MV-4-11 (cell line): ENCODE results near the gene CLECL1.
"Not testable (repeated sequence)": the region's sequence is repeated elsewhere in the genome, so short reads cannot be mapped to it uniquely, and the experiment has no call there.

Experiments used
- DNase-seq: peaks from one replicate; lab custom pipeline; 2025; lab: John Stamatoyannopoulos, UW

The CLECL1 gene

GRCh38 chr12:9695661-9696060 lies 37.2 kb downstream of the CLECL1 start:
- peak; percentile 15 for DNase-seq

- not testable (repeated sequence) for DNase-seq
Observed at GRCh38 chr12:9695150-9695549, 37.7 kb downstream of the CLECL1 start.

DNA sequence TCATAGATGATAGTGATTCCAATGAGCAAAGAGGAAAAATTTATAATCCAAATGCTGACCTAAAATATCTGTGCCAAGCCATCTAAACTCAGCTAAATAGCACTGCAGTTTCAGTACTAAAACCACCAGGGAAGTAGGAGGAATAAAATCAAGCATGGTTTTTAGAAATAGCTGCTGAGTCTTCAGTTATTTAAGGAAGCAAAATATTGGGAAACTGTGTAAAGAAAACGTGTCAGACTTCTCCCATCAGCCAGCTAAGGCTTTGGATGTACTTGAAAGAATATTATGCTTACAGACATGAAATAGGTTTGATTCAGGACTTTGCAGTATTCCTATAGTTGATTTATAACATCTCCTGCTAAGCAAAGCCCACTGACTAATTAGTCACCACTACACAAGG lies 38.7 kb downstream of the CLECL1 start:
- peak; percentile 56 for DNase-seq

DNA sequence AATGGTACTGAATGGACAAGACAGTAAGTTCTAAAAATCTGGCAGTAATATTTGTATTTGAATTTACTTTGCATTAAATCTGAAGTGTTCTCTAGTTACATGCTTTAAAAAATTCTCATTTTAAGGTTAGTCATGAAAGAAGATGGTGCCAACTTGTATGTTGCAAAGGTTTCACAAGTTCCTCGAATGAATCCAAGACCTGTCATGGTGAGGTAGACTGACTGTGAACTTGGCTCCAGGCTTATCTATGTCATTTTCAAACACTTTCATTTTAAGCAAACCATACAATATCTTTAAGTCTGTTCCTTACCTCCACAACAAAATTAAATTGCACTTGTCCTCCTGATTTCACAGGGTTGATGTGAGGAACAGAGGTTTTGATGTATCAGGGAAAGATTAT lies 40.0 kb downstream of the CLECL1 start:
- DNase-seq: no peak

GRCh38 chr12:9687228-9687627 lies 45.7 kb downstream of the CLECL1 start:
- DNase-seq: no peak

- DNase-seq: no peak
Observed at GRCh38 chr12:9685915-9686314, 47.0 kb downstream of the CLECL1 start.

DNA sequence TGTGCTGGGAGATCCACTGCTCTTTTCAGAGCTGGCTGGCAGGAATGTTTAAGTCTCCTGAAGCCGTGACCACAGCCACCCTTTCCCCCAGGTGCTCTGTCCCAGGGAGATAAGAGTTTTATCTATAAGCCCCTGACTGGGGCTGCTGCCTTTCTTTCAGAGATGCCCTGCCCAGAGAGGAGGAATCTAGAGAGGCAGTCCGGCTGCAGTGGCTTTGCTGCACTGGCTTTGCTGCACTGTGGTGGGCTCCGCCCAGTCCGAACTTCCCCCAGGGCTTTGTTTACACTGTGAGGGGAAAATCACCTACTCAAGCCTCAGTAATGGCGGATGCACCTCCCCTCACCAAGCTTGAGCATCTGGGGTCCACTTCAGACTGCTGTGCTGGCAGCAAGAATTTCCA lies 47.5 kb downstream of the CLECL1 start:
- DNase-seq: not testable (repeated sequence)

GRCh38 chr12:9682949-9683348 lies 49.9 kb downstream of the CLECL1 start:
- DNase-seq: not testable (repeated sequence)

DNA sequence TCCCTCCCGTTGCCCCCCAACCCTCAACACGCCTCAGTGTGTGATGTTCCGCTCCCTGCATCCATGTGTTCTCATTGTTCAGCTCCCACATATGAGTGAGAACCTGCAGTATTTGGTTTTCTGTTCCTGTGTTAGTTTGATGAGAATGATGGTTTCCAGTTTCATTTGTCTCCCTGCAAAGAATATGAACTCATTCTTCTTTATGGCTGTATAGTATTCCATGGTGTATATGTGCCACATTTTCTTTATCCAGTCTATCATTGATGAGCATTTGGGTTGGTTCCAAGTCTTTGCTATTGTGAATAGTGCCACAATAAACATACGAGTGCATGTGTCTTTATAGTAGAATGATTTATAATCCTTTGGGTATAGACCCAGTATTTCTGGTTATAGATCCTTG lies 50.4 kb downstream of the CLECL1 start:
- not testable (repeated sequence) for DNase-seq

DNA sequence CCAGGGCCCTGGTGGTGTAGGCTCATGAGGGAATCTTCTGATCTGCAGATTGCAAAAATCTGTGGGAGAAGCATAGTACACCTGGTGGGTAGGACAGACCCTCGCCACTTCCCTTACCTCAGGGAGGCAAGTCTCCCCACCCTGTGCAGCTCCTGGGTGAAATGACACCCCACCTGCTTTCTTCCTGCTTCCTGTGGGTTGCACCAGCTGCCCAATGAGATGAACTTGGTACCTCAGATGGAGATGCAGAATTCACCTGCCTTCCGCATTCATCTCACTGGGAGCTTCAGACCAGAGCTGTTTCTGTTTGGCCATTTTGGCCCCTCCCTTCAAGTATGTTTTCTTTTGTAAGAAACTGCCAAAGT lies 58.7 kb downstream of the CLECL1 start:
- DNase-seq: no peak

DNA sequence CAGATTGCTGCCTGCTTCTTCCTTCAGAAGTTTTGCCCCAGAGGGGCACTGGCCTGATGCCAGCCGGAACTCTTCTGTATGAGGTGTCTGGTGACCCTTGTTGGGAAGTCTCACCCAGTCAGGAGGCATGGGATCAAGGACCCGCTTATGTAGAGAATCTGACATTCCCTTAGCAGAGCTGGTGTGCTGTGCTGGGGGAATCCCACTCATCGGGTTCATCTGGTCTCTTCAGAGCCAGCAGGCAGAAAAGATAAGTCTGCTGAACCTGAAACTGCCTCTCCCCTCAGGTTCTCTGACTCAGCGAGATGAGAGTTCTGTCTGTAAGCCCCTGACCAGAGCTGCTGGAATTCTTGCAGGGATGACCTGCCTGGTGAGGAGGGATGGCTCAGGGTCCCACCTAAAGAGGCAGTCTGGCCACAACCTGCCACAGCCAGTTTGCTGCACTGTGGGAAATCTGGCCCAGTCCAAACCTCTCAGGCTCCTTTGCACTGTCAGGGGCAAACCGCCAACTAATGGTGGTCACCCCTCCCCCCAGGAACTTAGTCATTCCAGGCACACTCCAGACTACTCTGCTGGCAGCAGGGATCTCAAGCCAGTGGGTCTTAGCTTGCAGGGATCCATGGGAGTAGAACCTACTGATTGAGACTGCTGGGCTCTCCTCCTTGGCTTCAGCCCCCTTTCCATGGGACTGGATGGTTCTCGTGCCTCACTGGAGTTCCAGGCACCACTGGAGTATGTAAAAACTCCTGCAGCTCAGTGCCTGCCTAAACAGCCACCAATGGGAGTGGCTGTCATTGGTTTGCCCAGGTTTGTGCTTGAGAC lies 59.3 kb downstream of the CLECL1 start:
- DNase-seq: peak; percentile 8
